ENCODE measurements around the gene PIKFYVE.

DNA sequence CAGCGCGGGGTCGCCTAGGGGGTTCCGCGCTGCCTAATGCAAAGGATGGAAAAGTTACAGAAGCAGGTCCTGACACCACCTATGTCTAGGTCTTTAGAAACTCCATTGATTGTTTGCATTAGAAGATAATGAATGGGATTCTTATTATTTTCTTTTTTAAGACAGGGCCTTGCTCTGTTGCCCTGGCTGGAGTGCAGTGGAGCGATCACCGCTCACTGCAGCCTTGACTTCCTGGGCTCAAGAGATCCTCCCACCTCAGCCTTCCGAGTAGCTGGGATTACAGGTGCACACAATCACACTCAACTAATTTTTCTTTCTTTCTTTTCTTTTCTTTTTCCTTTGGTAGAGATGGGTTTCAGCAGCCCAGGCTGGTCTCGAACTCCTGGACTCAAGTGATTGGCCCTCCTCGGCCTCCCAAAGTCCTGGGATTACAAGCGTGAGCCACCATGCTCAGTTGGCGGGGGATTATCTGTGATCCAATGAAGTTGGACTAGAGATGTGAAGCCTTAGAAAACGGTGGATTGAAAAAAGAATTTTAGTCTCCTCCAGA is 10.4 kb upstream of the PIKFYVE start:
- TF ChIP-seq, protein P1, sequence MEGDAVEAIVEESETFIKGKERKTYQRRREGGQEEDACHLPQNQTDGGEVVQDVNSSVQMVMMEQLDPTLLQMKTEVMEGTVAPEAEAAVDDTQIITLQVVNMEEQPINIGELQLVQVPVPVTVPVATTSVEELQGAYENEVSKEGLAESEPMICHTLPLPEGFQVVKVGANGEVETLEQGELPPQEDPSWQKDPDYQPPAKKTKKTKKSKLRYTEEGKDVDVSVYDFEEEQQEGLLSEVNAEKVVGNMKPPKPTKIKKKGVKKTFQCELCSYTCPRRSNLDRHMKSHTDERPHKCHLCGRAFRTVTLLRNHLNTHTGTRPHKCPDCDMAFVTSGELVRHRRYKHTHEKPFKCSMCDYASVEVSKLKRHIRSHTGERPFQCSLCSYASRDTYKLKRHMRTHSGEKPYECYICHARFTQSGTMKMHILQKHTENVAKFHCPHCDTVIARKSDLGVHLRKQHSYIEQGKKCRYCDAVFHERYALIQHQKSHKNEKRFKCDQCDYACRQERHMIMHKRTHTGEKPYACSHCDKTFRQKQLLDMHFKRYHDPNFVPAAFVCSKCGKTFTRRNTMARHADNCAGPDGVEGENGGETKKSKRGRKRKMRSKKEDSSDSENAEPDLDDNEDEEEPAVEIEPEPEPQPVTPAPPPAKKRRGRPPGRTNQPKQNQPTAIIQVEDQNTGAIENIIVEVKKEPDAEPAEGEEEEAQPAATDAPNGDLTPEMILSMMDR (optimal IDR thresholded peaks at IDR 0.05 in 1 of 3, IDR thresholded peaks at IDR 0.05 in 1 of 3, conservative IDR thresholded peaks at IDR 0.05 in 1 of 3; ENCODE audit: extremely low read depth in 1 of 3, insufficient read depth in 2 of 3, low read length in 3 of 3): no peak
- TF ChIP-seq EZH2 (IDR thresholded peaks at IDR 0.05; ENCODE audit: low read length): no peak
